Measurements from ENCODE around the gene ADH1A.

- TF ChIP-seq, protein P1, sequence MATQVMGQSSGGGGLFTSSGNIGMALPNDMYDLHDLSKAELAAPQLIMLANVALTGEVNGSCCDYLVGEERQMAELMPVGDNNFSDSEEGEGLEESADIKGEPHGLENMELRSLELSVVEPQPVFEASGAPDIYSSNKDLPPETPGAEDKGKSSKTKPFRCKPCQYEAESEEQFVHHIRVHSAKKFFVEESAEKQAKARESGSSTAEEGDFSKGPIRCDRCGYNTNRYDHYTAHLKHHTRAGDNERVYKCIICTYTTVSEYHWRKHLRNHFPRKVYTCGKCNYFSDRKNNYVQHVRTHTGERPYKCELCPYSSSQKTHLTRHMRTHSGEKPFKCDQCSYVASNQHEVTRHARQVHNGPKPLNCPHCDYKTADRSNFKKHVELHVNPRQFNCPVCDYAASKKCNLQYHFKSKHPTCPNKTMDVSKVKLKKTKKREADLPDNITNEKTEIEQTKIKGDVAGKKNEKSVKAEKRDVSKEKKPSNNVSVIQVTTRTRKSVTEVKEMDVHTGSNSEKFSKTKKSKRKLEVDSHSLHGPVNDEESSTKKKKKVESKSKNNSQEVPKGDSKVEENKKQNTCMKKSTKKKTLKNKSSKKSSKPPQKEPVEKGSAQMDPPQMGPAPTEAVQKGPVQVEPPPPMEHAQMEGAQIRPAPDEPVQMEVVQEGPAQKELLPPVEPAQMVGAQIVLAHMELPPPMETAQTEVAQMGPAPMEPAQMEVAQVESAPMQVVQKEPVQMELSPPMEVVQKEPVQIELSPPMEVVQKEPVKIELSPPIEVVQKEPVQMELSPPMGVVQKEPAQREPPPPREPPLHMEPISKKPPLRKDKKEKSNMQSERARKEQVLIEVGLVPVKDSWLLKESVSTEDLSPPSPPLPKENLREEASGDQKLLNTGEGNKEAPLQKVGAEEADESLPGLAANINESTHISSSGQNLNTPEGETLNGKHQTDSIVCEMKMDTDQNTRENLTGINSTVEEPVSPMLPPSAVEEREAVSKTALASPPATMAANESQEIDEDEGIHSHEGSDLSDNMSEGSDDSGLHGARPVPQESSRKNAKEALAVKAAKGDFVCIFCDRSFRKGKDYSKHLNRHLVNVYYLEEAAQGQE (IDR thresholded peaks at IDR 0.05; ENCODE audit: low read depth, low read length), result no peak
- TF ChIP-seq, protein P2, sequence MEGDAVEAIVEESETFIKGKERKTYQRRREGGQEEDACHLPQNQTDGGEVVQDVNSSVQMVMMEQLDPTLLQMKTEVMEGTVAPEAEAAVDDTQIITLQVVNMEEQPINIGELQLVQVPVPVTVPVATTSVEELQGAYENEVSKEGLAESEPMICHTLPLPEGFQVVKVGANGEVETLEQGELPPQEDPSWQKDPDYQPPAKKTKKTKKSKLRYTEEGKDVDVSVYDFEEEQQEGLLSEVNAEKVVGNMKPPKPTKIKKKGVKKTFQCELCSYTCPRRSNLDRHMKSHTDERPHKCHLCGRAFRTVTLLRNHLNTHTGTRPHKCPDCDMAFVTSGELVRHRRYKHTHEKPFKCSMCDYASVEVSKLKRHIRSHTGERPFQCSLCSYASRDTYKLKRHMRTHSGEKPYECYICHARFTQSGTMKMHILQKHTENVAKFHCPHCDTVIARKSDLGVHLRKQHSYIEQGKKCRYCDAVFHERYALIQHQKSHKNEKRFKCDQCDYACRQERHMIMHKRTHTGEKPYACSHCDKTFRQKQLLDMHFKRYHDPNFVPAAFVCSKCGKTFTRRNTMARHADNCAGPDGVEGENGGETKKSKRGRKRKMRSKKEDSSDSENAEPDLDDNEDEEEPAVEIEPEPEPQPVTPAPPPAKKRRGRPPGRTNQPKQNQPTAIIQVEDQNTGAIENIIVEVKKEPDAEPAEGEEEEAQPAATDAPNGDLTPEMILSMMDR (IDR thresholded peaks at IDR 0.05), result no peak
- TF ChIP-seq RXRA (IDR thresholded peaks at IDR 0.05; ENCODE audit: borderline replicate concordance, low read depth) (no peak), MXI1 (IDR thresholded peaks at IDR 0.05; ENCODE audit: low read depth, low read length) (no peak)
Measured at GRCh38 chr4:99324361-99324760, 33.6 kb upstream of the ADH1A start.
